Stimulated activated CD4-positive, alpha-beta T cell treated with anti-CD3 and anti-CD28 coated beads, Interleukin-1b, Interleukin-23, amount 100 ng/mL, for 24 hours (primary cell): ENCODE measurements around the gene GREB1.

Experiments used
- DNase-seq, 4 experiments: peaks; one replicate each; pipeline ENCODE4 v3.0.0-alpha.2; 2020; ENCODE audit warnings: low read depth in 4 of 4, low spot score in 1 of 4

Gene GREB1

GRCh38 chr2:11512431-11512830 is 21.4 kb upstream of the GREB1 start:
- DNase-seq: no peak

- no peak for DNase-seq
Measured at GRCh38 chr2:11513319-11513718, 20.5 kb upstream of the GREB1 start.

GRCh38 chr2:11514081-11514730 is 19.6 kb upstream of the GREB1 start:
- DNase-seq: no peak

GRCh38 chr2:11514904-11515303 is 18.9 kb upstream of the GREB1 start:
- DNase-seq: no peak

GRCh38 chr2:11515490-11515981 is 18.3 kb upstream of the GREB1 start:
- DNase-seq: no peak

GRCh38 chr2:11516984-11517648 is 16.7 kb upstream of the GREB1 start:
- DNase-seq: no peak

GRCh38 chr2:11517906-11518305 is 15.9 kb upstream of the GREB1 start:
- no peak for DNase-seq

- no peak for DNase-seq
Measured at GRCh38 chr2:11520092-11520693, 13.7 kb upstream of the GREB1 start.

- no peak for DNase-seq
Measured at GRCh38 chr2:11521775-11522174, 12.1 kb upstream of the GREB1 start.

GRCh38 chr2:11524470-11524869 is 9.4 kb upstream of the GREB1 start:
- no peak for DNase-seq

GRCh38 chr2:11525762-11526161 is 8.1 kb upstream of the GREB1 start:
- DNase-seq: no peak

GRCh38 chr2:11527001-11527400 is 6.8 kb upstream of the GREB1 start:
- DNase-seq: no peak

GRCh38 chr2:11528228-11528627 is 5.6 kb upstream of the GREB1 start:
- no peak for DNase-seq

- DNase-seq: no peak
Measured at GRCh38 chr2:11530864-11531465, 2.9 kb upstream of the GREB1 start.

GRCh38 chr2:11532416-11533055 is 1.3 kb upstream of the GREB1 start:
- no peak for DNase-seq

GRCh38 chr2:11534071-11534745 is 363 bp downstream of the GREB1 start:
- no peak for DNase-seq

- DNase-seq: no peak
Measured at GRCh38 chr2:11534746-11535484, 1.1 kb downstream of the GREB1 start.

- no peak for DNase-seq
Measured at GRCh38 chr2:11535899-11536344, 2.1 kb downstream of the GREB1 start.

- DNase-seq: no peak
Measured at GRCh38 chr2:11537951-11538350, 4.1 kb downstream of the GREB1 start.
